Activated CD4-positive, alpha-beta T cell treated with anti-CD3 and anti-CD28 coated beads, Interleukin-2, amount 50 U/mL, for 16 hours (primary cell): Measurements from ENCODE around the gene CYTL1.
"Not testable (repeated sequence)": the region's sequence is repeated elsewhere in the genome, so short reads cannot be mapped to it uniquely, and the experiment has no call there.

Experiments used
- DNase-seq: peaks from one replicate; pipeline ENCODE4 v3.0.0-alpha.2; 2020

The CYTL1 gene

DNA sequence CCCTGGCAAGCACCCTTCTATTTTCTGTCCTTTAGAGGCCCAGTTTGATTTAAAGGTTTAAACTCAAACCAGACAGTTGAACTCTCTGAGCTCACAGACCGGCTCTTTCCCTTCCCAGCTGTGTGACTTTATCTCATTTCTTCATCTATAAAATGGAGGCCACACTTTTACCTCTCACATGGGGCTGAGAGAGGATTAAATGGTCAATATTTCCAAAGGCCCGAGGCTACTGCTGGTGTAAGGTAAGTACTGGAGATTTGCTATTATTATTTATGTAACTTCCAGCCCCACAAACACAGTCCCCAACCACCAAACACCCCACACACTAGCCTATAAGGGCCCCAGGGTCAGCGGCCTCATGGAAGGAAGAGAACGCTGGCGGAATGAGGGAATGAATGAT is 13.6 kb upstream of the CYTL1 start:
- DNase-seq: no peak

DNA sequence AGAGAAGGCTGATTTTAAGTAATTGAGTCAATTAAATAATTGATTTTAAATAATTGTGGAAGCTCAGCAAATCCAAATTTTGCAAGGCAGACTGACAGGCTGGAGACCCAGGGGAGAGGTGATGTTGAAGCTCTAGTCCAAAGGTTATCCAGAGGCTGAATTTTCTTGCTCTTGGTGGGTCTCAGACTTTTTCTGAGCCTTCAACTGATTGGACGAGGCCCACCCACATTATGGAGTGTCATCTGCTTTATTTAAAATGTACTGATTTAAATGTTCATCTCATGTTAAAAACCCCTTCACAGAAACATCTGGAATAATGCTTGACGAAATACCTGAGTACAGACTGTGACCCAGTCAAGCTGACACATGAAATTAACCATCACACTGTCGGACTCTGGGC is 11.7 kb upstream of the CYTL1 start:
- DNase-seq: no peak

DNA sequence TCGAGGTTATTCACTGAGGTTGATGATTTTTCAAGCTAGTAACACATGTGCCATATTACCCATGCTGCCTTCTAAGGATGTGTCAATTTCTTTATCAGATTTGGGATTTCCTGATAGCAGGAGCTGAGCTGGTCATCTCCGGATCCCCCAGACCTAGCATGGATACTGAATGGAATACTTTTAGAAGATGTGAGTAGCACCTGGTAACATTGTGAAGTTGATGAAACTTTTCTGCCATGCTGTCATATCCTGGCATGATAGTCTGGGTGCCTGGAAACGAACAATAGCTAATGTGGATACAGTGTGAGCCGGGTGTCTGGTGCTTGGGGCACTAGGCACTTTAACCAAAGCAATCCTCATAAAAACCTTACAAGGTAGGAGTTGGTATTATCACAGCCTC is 11.0 kb upstream of the CYTL1 start:
- DNase-seq: no peak

DNA sequence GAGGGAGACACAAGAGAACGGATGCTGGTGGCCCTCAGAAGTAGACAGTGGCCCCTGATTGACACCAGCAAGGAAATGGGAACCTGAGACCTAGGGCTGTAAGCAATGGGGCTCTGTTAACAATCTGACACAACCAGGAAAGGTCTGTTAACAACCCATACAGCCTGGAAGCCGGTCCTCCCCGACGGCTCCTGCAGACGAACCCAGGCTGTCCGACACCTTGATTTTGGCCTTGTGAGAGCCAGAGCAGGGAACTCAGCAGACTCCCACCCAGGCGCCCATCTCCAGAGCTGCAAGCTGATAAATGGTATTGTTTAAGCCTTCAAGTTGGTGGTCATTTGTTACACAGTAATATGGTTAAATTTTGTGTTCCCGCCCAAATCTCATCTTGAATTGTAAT is 10.2 kb upstream of the CYTL1 start:
- no peak for DNase-seq

DNA sequence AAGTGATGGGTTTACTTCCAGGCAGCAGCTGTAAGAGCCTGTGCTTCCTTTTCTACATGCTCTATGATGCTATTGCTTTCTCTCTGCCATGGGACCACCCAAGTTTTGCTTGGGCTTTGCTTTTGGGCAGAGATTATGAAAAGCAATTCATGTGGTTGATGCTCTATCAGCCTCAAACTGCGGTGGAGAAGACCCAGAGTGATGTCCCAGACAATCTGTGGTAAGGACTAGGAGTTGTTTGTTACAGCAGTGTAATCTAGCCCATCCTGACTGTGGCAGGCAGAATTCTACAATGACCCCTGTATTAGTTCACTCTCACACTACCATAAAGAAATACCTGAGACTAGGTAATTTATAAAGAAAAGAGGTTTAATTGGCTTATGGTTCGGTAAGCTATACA is 9.2 kb upstream of the CYTL1 start:
- DNase-seq: no peak

DNA sequence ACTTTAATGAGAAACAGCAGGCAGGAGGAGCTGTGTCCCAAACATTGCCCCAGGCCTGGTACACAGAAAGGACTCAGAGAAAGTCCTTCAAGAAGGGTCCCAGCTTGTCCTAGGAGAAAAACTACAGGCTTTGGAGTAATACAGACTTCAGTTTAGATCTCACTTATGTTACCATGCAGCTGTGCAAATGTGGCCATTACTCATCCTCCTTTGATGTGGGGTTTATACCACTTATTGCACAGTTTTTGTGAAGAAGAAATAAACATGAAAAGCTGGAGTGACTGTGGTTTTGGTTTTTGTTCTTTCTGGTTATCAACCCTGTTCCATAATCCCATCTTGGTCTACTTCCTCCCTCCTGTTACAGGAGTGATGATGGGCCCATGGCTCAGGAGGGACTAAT is 8.1 kb upstream of the CYTL1 start:
- no peak for DNase-seq

DNA sequence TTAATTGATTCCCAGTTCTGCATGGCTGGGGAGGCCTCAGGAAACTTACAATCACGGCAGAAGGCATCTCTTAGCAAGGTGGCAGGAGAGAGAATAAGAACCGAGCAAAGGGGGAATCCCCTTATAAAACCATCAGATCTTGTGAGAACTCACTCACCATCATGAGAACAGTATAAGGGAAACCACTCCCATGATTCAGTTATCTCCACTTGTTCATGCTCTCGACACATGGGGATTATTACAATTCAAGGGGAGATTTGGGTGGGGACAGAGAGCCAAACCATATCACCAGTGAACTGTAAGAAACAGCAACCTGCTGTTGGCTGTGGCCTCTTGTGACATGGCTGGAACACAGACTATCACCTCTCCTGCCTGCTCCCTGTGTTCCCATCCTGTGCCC is 7.1 kb upstream of the CYTL1 start:
- DNase-seq: no peak

DNA sequence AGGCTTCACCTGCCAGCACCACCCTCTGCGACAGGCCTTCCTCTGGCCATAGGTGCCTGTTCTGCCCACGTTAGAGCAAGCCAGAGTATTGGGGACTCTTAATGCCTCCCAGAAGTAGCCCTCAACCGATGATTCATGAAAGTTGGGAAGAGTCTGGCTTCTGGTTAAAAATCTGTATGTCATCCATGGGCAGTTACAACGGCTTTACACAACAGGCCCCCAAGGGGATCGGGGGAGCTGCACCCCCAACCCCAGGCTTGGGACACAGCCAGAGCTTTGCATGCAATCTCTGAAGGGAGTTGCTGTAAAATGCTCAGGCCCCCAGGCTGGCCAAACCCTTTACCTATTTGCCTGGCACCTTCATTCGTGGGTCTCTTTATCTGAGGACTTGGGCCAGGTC is 5.4 kb upstream of the CYTL1 start:
- DNase-seq: no peak

DNA sequence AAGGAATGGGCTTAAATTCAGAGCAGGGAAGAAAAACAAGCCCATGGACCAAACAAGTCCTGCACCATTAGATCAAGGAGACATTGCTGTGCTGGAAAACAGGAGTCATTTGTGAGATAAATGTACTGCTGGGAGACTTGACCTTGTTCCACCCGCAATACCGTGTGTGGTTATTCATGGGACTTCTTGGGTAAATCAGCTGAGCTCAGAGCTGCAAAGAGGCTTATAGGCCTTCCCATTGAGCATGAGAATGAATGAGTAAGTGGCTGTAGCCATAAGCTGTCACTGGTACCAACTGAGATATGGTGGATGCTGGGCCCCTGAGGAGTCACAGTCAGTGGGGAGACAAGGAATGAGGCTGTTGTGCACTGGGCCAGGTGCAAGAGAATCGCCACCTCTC is 2.3 kb upstream of the CYTL1 start:
- no peak for DNase-seq

DNA sequence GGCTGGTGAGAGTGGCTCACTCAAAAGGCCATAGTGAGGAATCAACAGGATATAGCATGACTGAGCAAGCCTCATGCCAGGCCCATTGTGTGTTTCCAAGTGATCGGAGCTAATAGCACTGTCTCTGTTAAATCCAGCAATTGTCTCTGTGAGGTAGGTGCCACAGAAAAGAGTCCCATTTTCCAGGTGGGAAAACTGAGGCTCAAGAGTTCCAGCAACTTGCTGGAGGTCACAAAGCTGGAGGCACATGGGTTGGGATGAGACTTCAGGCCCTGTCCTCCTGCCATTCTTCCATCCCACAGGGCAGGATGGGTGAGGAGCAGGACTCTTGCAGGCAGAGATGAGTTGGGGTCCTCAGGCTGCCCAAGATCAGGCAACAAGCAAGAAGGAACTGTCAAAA is 1.1 kb upstream of the CYTL1 start:
- no peak for DNase-seq

DNA sequence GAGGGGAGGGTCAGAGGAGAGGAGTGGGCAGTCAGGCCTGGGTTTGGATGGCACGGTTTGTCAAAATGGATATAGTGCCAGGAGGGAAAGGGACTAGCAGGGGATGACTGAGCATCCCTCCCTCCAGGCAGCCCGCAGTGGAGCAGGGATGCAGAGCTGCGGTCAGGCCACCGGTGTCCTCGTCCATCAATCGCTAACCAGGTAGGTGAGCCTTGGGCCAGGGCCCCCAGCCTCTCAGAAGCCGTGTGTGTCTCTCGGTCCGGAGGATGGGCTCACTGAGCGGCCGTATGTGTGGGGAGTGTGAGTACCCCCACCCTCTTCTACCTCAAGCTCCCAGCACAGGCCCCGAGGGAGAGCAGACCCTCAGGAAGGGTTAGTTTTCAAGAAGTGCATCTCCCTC is 538 bp upstream of the CYTL1 start:
- no peak for DNase-seq

DNA sequence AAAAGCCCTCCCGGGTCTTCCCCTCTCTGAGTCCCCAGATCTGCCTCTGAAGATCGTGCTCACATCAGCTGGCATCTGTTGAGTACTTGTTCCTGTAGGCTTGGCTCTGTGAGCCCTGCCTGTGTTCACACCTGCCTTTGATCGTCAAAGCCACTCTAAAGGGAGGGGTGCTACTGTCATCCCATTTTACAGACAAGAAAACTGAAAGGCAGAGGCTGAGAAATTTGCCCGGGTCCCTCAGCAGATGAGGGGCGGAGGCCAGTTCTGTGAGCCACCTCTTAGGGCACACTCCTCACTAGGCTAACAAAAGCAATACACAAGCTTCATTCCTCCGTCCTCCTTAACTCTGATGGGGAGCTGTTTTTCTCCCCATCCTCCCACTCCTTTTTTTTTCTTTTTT is 655 bp downstream of the CYTL1 start:
- DNase-seq: no peak

DNA sequence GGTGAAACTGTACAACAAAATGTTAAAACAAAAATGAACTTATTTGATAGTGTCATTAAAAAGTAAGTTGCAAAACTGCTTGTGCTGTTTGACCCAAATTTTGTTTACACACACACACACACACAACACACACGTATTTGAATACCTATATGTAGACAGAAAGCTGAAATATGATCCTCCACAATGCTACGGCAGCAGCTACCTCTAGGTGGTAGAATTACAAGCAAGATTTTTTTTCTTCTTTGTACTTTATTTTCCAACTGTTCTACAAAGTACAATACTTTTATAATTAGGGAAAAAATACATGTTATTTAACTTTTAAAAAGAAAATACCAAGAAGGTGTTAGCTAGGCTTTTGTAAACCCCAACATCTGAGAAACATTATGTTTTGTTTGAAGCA is 1.2 kb downstream of the CYTL1 start:
- DNase-seq: no peak

DNA sequence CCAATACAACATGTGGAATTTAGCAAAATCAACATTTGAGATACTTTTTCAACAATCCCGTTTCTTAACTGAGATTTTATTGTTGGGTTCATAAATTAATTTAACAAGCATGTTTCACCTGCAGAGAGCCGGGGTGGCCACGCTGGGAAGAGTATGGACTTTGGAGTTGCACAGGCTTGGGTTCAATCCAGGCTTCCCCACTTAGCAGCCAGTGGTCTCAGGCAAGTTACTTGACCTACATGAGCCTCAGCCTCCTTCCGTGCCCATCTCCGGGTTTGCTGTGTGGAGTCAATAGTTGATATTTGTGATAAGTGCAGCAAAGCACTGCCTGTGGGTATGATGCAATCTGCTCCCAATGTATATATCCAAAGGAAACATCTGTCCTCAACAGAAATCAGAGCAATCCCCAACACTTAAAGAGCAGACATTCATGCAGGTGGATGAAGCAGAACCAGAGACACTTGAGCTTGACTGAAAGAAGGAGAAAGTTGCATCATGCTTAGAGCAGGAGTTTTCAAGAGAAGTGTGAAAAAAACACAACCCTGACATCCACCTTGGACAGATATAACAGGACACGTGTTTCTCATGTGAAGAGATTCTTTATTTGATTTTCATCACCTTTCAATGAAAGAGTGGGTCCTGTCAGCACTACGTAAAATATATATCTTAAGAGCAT is 5.1 kb downstream of the CYTL1 start:
- DNase-seq: no peak

DNA sequence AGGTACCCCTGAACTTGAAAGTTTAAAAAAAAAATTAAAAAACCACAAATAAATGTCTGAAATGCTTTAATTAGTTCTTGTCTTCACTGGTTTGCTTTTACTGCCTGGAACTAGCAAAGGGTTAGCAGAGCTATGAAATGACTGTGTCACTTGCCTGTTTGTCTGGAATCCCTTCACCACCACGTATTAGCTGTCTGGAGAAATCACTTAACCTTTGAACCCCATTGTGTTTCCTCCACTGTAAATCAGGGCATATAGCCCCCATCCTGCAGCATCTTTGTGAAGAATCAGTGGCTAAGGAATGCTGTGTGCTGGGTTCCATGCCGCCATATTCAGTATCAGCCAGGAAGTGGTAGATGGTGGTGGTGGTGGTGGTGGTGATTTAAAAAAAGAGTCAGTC is 6.3 kb downstream of the CYTL1 start:
- no peak for DNase-seq

DNA sequence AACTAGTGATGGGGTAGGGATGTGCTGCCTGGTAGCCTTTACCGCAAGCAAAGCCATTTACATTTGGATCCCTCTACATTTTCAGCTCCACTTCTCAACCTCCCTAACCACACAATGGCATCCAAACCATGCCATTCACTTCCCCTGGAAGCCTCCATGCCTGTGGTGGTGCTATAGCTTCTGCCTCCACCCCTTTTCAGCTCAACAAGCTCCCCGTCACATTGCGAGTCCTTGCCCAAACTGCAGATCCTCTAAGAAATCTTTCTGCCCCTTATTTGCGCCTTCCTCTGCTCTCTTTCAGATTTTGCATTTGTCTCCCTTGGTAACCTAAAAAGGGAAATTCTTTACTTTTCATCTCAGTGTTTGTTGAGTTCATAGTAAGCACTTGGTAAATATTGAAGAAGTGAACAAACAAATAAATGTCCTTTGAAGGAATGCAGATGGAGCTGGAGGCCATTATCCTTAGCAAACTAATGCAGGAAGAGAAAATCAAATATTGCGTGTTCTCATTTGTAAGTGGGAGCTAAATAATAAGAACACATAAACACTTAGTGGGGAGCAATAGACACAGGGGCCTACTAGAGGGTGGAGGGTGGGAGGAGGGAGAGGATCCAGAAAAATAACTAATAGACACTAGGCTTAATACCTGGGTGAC is 6.9 kb downstream of the CYTL1 start:
- DNase-seq: no peak

DNA sequence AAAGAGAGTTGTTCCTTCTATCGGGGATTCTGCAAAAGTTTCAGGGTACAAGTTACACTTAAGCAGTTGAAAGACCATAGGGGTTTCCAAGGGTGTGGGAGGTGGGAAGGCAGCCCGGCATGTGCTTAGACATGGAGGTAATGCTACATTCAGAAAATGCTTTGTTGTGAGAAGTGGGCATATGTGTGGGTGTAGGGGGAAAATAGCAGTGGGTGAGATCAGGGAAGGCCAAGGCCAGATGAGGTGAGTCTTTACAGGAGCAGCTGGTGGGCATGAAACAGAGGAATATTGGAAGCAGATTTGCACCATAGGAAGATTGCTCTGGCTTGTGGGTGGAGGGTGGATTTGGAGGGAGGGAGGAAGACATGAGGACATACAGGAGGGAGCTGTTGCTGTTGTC is 8.3 kb downstream of the CYTL1 start:
- DNase-seq: no peak

DNA sequence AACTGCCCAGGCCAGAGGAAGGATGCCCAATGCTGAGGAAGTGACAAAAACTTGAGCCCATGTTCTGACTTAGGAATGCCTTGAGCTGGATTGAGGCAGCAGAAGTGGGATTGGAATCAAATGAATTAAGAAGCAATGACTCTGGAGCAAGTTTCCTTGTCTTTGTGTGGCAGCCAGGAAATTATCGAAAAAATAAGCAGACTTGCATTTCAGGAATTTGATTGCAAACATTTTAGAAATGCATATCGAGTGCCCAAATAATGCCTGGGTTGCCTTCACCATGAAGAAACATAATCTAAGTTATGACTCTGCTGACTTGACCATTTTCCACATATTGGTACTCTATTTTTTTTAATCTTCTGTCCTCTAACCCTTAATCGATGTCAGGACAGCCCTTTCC is 9.5 kb downstream of the CYTL1 start:
- DNase-seq: no peak

DNA sequence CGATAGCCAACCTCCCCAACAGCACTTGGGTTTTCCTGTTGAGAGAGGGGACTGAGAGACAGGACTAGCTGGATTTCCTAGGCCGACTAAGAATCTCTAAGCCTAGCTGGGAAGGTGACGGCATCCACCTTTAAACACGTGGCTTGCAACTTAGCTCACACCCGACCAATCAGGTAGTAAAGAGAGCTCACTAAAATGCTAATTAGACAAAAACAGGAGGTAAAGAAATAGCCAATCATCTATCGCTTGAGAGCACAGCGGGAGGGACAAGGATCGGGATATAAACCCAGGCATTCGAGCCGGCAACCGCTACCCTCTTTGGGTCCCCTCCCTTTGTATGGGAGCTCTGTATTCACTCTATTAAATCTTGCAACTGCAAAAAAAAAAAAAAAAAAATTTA is 12.3 kb downstream of the CYTL1 start:
- not testable (repeated sequence) for DNase-seq

DNA sequence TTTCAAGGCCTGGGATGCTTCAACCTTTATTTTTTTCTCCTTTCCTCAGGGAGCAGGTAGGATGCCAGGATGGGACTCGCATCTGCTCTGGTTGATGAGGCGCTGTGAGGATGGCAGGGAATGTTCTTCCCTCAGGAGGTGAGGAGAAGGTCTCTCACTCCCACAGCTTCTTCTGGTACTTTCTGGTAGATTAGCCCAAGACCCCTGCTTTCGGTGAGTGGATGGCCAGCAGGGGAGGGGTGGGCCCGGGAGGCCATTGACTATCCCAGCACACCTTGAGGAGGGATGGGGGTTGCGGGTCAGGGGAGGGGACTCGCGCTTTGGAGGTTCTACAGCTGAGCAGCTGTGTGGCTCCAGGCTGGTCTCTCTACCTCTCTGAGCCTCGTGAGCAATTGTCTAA is 14.8 kb downstream of the CYTL1 start:
- DNase-seq: no peak

DNA sequence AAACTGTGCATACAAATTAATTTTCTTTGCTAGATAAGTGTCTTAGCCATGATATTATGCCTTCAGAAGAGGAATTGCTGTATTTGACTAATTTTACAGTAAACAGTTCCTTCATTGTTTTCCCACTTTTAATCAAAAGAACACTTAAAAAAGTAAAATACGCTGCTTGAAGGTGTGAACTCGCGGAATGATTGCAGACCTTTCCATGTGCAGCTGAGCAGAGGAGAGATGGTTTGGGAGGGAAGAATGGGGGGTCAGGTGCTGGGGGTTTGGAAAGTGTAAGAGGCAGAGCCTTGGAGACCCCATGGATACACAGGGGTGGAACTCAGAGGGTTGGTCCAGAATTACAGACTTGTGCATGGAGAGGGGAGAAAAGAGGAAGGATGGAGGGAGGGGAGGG is 15.3 kb downstream of the CYTL1 start:
- DNase-seq: no peak

DNA sequence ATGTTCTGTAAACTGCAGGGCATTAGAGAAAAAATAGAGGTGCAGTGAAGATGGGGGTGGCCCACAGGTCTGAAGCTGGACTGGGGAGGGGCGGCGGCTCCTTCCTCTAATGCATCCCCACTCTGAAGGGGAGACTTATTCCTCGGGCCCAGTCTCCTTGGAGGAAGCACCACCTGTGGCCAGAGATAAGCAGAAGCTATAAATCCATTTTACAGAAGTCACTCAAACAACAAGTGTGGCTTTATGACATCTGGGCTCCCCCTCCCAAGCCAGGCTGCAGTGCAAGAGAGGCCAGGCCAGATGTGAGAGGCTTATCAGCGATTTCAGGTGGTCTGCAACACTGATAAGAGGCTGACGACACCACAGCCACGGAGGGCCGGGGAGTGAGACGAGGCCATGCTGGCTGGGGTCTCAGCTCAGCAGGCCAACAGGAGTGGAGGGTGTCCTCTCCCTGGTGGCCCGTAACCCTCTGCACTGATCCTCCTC is 15.8 kb downstream of the CYTL1 start:
- DNase-seq: no peak

DNA sequence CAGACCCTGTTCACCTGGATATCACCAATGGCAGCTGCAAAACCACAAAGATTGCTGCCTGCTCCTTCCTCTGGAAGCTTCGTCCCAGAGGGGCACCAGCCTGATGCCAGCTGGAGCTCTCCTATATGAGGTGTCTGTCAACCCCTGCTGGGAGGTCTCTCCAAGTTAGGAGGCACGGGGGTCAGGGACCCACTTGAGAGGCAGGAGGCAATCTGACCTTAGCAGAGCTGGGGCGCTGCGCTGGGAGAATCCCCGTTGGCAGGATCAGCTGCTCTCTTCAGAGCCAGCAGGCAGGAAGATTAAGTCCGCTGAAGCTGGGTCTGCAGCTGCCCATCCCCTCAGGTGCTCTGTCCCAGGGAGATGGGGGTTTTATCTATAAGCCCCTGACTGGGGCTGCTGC is 17.6 kb downstream of the CYTL1 start:
- DNase-seq: not testable (repeated sequence)

DNA sequence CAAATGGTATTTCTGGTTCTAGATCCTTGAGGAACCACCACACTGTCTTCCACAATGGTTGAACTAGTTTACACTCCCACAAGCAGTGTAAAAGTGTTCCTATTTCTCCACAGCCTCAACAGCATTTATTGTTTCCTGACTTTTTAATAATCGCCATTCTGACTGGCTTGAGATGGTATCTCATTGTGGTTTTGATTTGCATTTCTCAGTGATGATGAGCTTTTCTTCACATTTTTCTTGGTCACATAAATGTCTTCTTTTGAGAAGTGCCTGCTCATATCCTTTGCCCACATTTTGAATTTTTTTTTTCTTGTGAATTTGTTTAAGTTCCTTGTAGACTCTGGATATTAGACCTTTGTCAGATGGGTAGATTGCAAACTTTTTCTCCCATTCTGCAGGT is 22.3 kb downstream of the CYTL1 start:
- not testable (repeated sequence) for DNase-seq

DNA sequence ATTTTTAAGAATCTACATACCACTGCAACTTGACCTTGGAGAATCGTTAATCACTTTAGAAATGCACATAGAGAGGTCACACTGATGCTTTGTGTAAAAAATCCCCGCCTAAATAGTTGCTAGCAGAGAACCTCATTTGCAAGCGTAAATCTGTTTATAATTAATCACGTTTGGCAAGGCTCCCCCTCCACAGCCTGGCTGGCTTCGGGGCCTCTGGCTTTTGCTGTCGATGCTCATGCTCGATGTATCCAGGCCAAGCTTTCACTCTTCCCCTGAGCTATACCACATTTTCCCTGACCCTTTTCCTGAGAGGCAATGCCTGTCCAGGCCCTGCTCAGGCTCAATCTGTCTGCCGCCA is 23.4 kb downstream of the CYTL1 start:
- no peak for DNase-seq
